HL-60 (cell line): Measurements from ENCODE around the gene TMEM144.

ENCODE experiments used
- DNase-seq, 2 experiments: peaks; one replicate each; pipeline ENCODE4 v3.0.0-alpha.2; 2010 to 2020; ENCODE audit warnings: low read depth in 1 of 2, low spot score in 1 of 2
- H3K27ac ChIP-seq: fragments of 250-450 bp; sonication (Bioruptor Pico); replicated peaks from 2 replicates; pipeline ENCODE4 v1.5.1; 2020; ENCODE audit warnings: mild to moderate bottlenecking, moderate library complexity
- H3K27me3 ChIP-seq: fragments of 250-450 bp; sonication (Bioruptor Pico); 2 replicates; pipeline ENCODE4 v1.5.1; 2021; ENCODE audit warnings: mild to moderate bottlenecking, moderate library complexity; ENCODE audit not compliant: insufficient read depth, poor library complexity, severe bottlenecking
- H3K4me3 ChIP-seq: replicated peaks from 2 replicates; pipeline ENCODE4 v1.5.1; 2011; ENCODE audit warnings: mild to moderate bottlenecking, control low read depth, low read length; ENCODE audit not compliant: insufficient read depth
- GABPA ChIP-seq: IDR thresholded peaks from 2 replicates; pipeline ENCODE4 v1.6.1; 2012; ENCODE audit warnings: low read depth
- POLR2AphosphoS5 ChIP-seq: IDR thresholded peaks from 2 replicates; pipeline ENCODE4 v1.6.1; 2012; ENCODE audit warnings: low read depth
- SPI1 ChIP-seq: IDR thresholded peaks from 2 replicates; pipeline ENCODE4 v1.6.1; 2012; ENCODE audit warnings: low read depth, mild to moderate bottlenecking, borderline replicate concordance
- TF ChIP-seq, protein P1 (sequence below): IDR thresholded peaks from 2 replicates; pipeline ENCODE4 v1.6.1; 2012; ENCODE audit warnings: low read depth; ENCODE audit not compliant: insufficient replicate concordance
- TF ChIP-seq, protein P2 (sequence below): IDR thresholded peaks from one replicate; pipeline ENCODE4 v1.5.1; 2011; ENCODE audit warnings: low read length, control low read depth, inconsistent platforms; ENCODE audit not compliant: insufficient read depth

Gene TMEM144

DNA sequence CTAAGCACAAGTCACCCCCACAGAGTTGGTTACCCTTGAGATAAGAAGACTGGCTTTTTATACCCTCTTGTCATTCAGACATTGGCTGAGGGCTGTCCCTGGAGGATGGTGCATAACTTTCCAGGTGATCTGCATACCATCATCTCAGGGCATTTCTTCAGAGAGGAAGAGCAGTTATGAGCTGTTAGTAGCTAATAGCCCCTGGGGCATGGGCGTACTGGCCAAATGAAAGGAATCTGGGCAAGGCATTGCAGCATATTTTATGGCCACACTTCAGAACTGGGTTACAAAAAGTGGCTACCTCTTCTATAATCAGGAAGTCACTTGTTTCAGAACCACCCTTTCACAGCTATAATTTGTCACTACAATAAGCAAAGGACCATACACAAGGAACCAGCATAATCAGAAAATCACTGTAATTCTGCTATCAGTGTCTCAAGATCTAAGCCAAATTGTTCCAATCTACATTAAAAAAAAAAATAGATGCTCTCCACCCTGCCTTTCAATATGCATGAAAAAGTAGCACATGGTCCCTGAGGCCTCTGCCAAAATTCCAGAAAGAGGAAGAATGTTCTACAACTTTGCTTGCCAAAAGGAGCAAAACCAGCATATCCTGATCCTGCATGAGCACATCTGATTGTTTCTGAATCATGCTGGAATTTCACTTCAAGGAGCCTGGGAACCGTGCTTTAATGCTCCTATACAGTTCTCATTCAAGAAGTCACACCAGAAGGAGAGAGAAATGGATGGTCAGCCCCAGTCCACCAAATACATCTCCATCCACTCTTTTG is 92.0 kb downstream of the TMEM144 start:
- H3K27ac ChIP-seq: no peak overlapping the region
- TF ChIP-seq GABPA (no peak), POLR2AphosphoS5 (no peak), SPI1 (no peak)
- TF ChIP-seq, protein P1, sequence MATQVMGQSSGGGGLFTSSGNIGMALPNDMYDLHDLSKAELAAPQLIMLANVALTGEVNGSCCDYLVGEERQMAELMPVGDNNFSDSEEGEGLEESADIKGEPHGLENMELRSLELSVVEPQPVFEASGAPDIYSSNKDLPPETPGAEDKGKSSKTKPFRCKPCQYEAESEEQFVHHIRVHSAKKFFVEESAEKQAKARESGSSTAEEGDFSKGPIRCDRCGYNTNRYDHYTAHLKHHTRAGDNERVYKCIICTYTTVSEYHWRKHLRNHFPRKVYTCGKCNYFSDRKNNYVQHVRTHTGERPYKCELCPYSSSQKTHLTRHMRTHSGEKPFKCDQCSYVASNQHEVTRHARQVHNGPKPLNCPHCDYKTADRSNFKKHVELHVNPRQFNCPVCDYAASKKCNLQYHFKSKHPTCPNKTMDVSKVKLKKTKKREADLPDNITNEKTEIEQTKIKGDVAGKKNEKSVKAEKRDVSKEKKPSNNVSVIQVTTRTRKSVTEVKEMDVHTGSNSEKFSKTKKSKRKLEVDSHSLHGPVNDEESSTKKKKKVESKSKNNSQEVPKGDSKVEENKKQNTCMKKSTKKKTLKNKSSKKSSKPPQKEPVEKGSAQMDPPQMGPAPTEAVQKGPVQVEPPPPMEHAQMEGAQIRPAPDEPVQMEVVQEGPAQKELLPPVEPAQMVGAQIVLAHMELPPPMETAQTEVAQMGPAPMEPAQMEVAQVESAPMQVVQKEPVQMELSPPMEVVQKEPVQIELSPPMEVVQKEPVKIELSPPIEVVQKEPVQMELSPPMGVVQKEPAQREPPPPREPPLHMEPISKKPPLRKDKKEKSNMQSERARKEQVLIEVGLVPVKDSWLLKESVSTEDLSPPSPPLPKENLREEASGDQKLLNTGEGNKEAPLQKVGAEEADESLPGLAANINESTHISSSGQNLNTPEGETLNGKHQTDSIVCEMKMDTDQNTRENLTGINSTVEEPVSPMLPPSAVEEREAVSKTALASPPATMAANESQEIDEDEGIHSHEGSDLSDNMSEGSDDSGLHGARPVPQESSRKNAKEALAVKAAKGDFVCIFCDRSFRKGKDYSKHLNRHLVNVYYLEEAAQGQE: no peak
- TF ChIP-seq, protein P2, sequence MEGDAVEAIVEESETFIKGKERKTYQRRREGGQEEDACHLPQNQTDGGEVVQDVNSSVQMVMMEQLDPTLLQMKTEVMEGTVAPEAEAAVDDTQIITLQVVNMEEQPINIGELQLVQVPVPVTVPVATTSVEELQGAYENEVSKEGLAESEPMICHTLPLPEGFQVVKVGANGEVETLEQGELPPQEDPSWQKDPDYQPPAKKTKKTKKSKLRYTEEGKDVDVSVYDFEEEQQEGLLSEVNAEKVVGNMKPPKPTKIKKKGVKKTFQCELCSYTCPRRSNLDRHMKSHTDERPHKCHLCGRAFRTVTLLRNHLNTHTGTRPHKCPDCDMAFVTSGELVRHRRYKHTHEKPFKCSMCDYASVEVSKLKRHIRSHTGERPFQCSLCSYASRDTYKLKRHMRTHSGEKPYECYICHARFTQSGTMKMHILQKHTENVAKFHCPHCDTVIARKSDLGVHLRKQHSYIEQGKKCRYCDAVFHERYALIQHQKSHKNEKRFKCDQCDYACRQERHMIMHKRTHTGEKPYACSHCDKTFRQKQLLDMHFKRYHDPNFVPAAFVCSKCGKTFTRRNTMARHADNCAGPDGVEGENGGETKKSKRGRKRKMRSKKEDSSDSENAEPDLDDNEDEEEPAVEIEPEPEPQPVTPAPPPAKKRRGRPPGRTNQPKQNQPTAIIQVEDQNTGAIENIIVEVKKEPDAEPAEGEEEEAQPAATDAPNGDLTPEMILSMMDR: no peak
- no peak overlapping the region for H3K4me3 ChIP-seq
- no peaks in the 10 kb centered on the region for H3K27me3 ChIP-seq
- DNase-seq: no peak

DNA sequence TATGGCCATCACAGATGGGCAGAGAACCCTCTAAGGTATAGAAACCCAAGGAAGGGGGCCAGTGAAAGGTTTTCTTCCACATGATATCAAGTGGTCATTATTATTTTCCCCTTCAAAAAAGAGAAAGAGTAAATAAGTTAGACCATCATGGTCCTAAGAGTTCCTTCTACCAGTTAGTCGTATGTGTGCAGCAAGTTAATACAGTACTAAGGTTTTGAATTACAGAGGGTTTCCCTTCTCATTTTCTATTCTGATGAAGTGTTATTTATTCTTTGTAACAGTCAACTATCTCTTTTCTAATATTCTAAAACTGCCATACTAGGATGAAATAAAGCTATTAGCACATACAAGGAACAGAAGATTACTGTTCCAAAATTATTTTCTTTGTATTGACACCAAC is 94.4 kb downstream of the TMEM144 start:
- H3K4me3 ChIP-seq: no peak overlapping the region
- TF ChIP-seq SPI1 (no peak), GABPA (no peak), POLR2AphosphoS5 (no peak)
- TF ChIP-seq, protein P2: no peak
- TF ChIP-seq, protein P1: no peak
- no peak for DNase-seq
- no peak overlapping the region for H3K27ac ChIP-seq
- no peaks in the 10 kb centered on the region for H3K27me3 ChIP-seq
